ENCODE data around the gene ARID3A.
A peak's percentile ranks its signal among the peaks of the same experiment; 100 is the strongest.

ARID3A gene

GRCh38 chr19:963486-963951 lies 37.7 kb downstream of the ARID3A start:
- DNase-seq, result no peak

- DNase-seq, result no peak
Observed at GRCh38 chr19:964116-964520, 38.3 kb downstream of the ARID3A start.

- DNase-seq, result no peak
Observed at GRCh38 chr19:964761-965694, 39.2 kb downstream of the ARID3A start.

GRCh38 chr19:966485-967088 lies 40.8 kb downstream of the ARID3A start:
- no peak for DNase-seq

GRCh38 chr19:970695-971094 lies 44.9 kb downstream of the ARID3A start:
- DNase-seq, result no peak

GRCh38 chr19:971795-972194 lies 46.0 kb downstream of the ARID3A start:
- DNase-seq, result no peak

- no peak for DNase-seq
Observed at GRCh38 chr19:972281-972680, 46.4 kb downstream of the ARID3A start.

GRCh38 chr19:973726-974563 lies 48.1 kb downstream of the ARID3A start:
- DNase-seq, result no peak

- DNase-seq, result no peak
Observed at GRCh38 chr19:974564-975257, 48.9 kb downstream of the ARID3A start.

GRCh38 chr19:976476-976875 lies 50.6 kb downstream of the ARID3A start:
- DNase-seq, result no peak

GRCh38 chr19:977058-977464 lies 51.2 kb downstream of the ARID3A start:
- no peak for DNase-seq

GRCh38 chr19:979318-979741 lies 53.5 kb downstream of the ARID3A start:
- DNase-seq, result no peak

- no peak for DNase-seq
Observed at GRCh38 chr19:980133-980998, 54.5 kb downstream of the ARID3A start.

GRCh38 chr19:982567-983170 lies 56.8 kb downstream of the ARID3A start:
- DNase-seq, result no peak

GRCh38 chr19:984165-984967 lies 58.5 kb downstream of the ARID3A start, which contains the start of gene WDR18:
WDR18 (plus strand) TSS chr19:984345; CDS start chr19:984354, 9 bp downstream.
- DNase-seq, result peak; percentile 67

GRCh38 chr19:986083-986482 lies 60.2 kb downstream of the ARID3A start:
- DNase-seq, result no peak

- no peak for DNase-seq
Observed at GRCh38 chr19:988081-988480, 62.2 kb downstream of the ARID3A start.

- DNase-seq, result no peak
Observed at GRCh38 chr19:988510-988909, 62.7 kb downstream of the ARID3A start.

GRCh38 chr19:989381-990081 lies 63.7 kb downstream of the ARID3A start:
- no peak for DNase-seq
